AG04449 (cell line): ENCODE data around the gene HDAC4.

Experiments
- CTCF ChIA-PET: fragments of 350-600 bp; formaldehyde crosslinking; extraction: SDS; loops from one replicate; lab custom pipeline; 2021; ENCODE audit warnings: antibody characterized with exemption; lab: Yijun Ruan, JAX
- POLR2A ChIA-PET: fragments of 400-600, 350-600 bp; formaldehyde crosslinking; extraction: SDS; loops from one replicate; lab custom pipeline; 2020; ENCODE audit warnings: antibody characterized with exemption, inconsistent platforms; lab: Yijun Ruan, JAX
- DNase-seq: peaks from one replicate; pipeline ENCODE4 v3.0.0-alpha.2; 2010; ENCODE audit warnings: low read depth, low spot score
- H3K4me3 ChIP-seq: 2 replicates; pipeline ENCODE4 v1.5.1; 2011; ENCODE audit warnings: low read depth, mild to moderate bottlenecking, control low read depth, low read length
- TF ChIP-seq, protein P1 (sequence below): IDR thresholded peaks from one replicate; pipeline ENCODE4 v1.5.1; 2011; ENCODE audit warnings: mild to moderate bottlenecking, moderate library complexity, low read length, control low read depth, inconsistent platforms; ENCODE audit not compliant: insufficient read depth; ENCODE audit errors: missing control alignments

Gene HDAC4

DNA sequence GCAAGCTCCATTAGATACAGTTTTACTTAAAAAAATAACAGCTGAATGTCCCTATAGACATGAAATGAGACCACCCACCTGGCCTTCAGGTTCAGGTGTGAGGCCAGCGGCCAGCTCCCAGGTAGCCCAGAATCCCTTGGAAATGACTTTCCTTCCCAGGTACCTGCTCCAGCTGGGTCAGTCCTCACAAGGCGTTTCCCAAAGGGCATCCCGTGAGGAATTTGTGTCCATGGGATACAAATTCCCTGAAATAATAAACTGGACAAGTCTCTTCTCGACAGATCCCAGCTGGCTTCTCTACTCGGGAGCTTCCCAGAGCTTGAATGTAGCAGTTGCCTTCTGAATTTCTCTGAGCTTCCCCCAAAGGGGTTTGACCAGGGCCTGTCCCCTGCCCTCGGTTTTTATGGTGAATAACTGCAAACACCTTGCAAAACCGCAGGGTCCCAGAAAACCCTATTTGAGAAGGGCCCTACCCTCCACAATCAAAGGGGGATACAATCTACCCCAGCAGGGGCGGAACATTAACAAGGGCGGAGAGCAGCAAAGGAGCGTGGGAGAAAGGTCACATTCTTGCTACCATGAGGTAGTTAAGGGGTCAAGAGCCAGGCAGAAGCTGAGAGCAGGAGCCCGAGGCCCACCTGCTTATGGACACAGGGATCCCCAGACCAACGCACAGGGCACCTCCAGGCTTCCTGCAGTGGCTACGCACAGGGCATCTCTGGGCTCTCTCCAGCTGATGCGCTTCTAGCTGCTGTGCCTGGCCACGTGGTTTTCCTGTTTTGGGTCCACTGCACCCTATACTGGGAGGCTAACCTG, 107.7 kb downstream of the HDAC4 start:
- TF ChIP-seq, protein P1, sequence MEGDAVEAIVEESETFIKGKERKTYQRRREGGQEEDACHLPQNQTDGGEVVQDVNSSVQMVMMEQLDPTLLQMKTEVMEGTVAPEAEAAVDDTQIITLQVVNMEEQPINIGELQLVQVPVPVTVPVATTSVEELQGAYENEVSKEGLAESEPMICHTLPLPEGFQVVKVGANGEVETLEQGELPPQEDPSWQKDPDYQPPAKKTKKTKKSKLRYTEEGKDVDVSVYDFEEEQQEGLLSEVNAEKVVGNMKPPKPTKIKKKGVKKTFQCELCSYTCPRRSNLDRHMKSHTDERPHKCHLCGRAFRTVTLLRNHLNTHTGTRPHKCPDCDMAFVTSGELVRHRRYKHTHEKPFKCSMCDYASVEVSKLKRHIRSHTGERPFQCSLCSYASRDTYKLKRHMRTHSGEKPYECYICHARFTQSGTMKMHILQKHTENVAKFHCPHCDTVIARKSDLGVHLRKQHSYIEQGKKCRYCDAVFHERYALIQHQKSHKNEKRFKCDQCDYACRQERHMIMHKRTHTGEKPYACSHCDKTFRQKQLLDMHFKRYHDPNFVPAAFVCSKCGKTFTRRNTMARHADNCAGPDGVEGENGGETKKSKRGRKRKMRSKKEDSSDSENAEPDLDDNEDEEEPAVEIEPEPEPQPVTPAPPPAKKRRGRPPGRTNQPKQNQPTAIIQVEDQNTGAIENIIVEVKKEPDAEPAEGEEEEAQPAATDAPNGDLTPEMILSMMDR = no peak
- H3K4me3 ChIP-seq = no peak overlapping the region
- DNase-seq = no peak
- POLR2A ChIA-PET = no interaction called here
- CTCF ChIA-PET = interaction anchor here (1.3 kb wide), 1 partner anchor 15 kb away, joined by 3 read pairs; no protein-coding TSS in a partner anchor

DNA sequence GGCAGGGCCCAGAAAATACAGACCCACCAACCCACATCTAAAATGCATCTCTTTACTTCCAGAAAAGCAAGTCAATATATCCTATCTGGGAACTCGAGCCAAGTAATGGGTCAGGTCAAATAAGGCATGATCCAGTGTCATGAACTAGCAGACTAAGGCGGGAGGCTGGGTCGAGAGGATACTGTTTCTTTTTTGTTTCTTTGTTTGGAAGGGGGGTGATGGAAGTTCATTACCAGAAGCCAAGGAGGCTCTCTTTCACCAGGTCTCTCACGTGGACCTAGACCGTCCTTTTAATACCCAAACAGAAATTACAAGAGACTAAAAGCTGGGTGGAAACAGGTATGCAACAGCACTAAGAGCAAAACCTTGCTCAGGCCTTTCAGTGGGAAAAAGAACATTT, 108.3 kb downstream of the HDAC4 start:
- no peak for DNase-seq
- ChIA-PET CTCF (interaction anchor here (1.3 kb wide), 1 partner anchor 16 kb away, joined by 3 read pairs; no protein-coding TSS in a partner anchor), POLR2A (no interaction called here)
- no peak overlapping the region for H3K4me3 ChIP-seq
- TF ChIP-seq, protein P1 = no peak

DNA sequence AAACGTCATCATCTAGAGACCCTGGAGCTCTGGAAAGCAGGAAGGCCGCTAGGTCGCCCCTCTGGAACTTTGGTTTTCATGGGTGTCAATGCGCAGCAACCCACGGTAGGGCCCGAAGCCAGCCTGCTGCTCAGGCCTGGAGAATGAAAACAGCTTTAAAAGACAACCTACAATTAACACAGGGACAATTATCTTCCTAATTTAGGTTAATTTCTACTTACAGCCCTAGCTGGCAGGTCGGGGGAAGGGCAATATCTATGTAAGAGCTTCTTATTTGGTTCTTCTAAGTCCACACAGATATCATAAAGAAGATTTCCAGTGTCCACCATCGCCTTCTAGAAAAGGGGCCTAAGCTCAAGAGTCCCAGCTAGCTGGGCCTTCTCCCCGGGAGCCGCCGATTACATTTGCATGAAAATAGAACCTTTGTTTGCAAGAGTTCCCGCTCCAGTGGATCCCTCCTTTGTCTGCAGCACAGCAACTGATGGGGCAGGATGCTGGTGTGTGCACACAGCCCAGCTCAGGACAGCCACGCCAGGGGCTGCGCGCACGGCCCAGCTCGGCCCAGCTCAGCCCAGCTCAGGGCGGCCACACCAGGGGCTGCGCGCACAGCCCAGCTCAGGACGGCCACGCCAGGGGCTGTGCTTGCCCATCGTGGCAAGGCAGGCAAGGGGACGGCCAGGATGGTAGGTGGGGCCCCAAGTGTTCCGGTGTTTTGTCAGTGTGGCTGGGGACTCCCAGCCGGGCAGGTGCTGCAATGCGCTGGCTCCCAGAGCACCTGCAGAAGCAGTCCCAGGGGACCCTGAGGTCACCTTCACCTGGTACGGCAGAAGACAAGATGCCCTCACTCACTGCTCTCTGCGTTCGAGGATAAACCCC, 109.1 kb downstream of the HDAC4 start:
- CTCF ChIA-PET = no interaction called here
- no peak for DNase-seq
- TF ChIP-seq, protein P1 = no peak
- H3K4me3 ChIP-seq = no peak overlapping the region
- POLR2A ChIA-PET = no interaction called here

- H3K4me3 ChIP-seq = no peak overlapping the region
- CTCF ChIA-PET = no interaction called here
- TF ChIP-seq, protein P1 = no peak
- POLR2A ChIA-PET = no interaction called here
- no peak for DNase-seq
Observed at GRCh38 chr2:239290618-239291474, 110.0 kb downstream of the HDAC4 start.

DNA sequence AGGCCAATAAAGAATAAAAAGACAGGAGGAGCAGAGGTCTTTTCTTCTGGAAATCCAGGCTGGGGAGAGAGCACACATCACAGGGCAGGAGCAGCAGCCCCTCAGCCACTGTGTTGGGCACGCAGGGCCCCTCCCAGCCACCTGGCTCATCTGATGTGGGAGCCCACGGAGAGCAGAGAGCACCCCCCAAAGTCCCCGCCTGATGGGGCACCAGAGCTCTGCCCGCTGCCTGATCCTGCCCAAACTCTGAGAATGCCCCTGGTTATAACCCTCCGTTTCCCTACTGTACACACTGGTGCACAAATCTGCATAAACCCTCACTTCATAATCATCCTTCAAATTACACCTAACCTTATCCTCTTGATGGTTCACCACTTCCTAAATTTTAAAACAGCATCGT, 111.3 kb downstream of the HDAC4 start:
- ChIA-PET POLR2A (no interaction called here), CTCF (no interaction called here)
- no peak overlapping the region for H3K4me3 ChIP-seq
- TF ChIP-seq, protein P1 = no peak
- no peak for DNase-seq
